Keratinocyte (primary cell): ENCODE data around the gene MAD1L1. TPM values are rescaled to one million over a fixed set of nuclear protein-coding genes. Genes with fewer than 3 reads are reported as not detected.

ENCODE experiments used
- DNase-seq: peaks from one replicate; pipeline ENCODE4 v3.0.0-alpha.2; 2011; ENCODE audit warnings: low read depth, missing footprints, low spot score
- FAIRE-seq: peaks from 2 replicates; lab custom pipeline; 2011; peaks lifted over from hg19 to GRCh38; lab: Jason Lieb, UNC
- H2AFZ ChIP-seq: 2 replicates; pipeline ENCODE4 v1.6.0; 2012; ENCODE audit warnings: low read length, control low read depth, inconsistent platforms; ENCODE audit not compliant: control insufficient read depth
- H3K27ac ChIP-seq: 2 replicates; pipeline ENCODE4 v1.5.1; 2011; ENCODE audit warnings: low read length; ENCODE audit not compliant: control insufficient read depth, insufficient read depth
- H3K27me3 ChIP-seq: 3 replicates; pipeline ENCODE4 v1.6.0; 2011; ENCODE audit warnings: low read length; ENCODE audit not compliant: control insufficient read depth, insufficient read depth; ENCODE audit errors: extremely low read depth
- H3K36me3 ChIP-seq, 2 experiments: 2 replicates in 1 of 2; 3 replicates in 1 of 2; pipeline ENCODE4 v1.5.1; 2011; ENCODE audit warnings: low read length in 2 of 2, mild to moderate bottlenecking in 1 of 2; ENCODE audit not compliant: control insufficient read depth in 2 of 2, insufficient read depth in 2 of 2; ENCODE audit errors: extremely low read depth in 1 of 2
- H3K4me1 ChIP-seq: 3 replicates; pipeline ENCODE4 v1.5.1; 2011; ENCODE audit warnings: low read length; ENCODE audit not compliant: control insufficient read depth, insufficient read depth; ENCODE audit errors: extremely low read depth
- H3K4me2 ChIP-seq: 3 replicates; pipeline ENCODE4 v1.6.0; 2011; ENCODE audit warnings: low read depth, low read length; ENCODE audit not compliant: control insufficient read depth, insufficient read depth; ENCODE audit errors: extremely low read depth
- H3K4me3 ChIP-seq, 3 experiments: fragments of 200-600 bp in 1 of 3; sonication (generic) in 1 of 3; 2 replicates in 2 of 3; 3 replicates in 1 of 3; pipeline ENCODE4 v1.5.1; 2011 to 2016; ENCODE audit warnings: low read length in 3 of 3, mild to moderate bottlenecking in 3 of 3, control low read depth in 2 of 3, inconsistent platforms in 1 of 3, low read depth in 1 of 3, mixed read lengths in 1 of 3, mixed run types in 1 of 3, moderate library complexity in 1 of 3; ENCODE audit not compliant: control insufficient read depth in 2 of 3, insufficient read depth in 2 of 3; ENCODE audit errors: extremely low read depth in 1 of 3
- H3K79me2 ChIP-seq: 2 replicates; pipeline ENCODE4 v1.6.0; 2012; ENCODE audit warnings: low read length; ENCODE audit not compliant: control insufficient read depth, insufficient read depth
- H3K9ac ChIP-seq: 3 replicates; pipeline ENCODE4 v1.6.0; 2011; ENCODE audit warnings: low read length; ENCODE audit not compliant: control insufficient read depth, insufficient read depth; ENCODE audit errors: extremely low read depth
- H3K9me1 ChIP-seq: 3 replicates; pipeline ENCODE4 v1.6.0; 2011; ENCODE audit warnings: low read length; ENCODE audit not compliant: control insufficient read depth, insufficient read depth; ENCODE audit errors: extremely low read depth
- H3K9me3 ChIP-seq: 2 replicates; pipeline ENCODE4 v1.5.1; 2012; ENCODE audit warnings: low read depth, low read length; ENCODE audit not compliant: control insufficient read depth
- H4K20me1 ChIP-seq: 3 replicates; pipeline ENCODE4 v1.6.0; 2011; ENCODE audit warnings: low read length; ENCODE audit not compliant: control insufficient read depth, insufficient read depth; ENCODE audit errors: extremely low read depth
- EZH2 ChIP-seq: IDR thresholded peaks from one replicate; pipeline ENCODE4 v1.6.1; 2012; ENCODE audit warnings: inconsistent platforms, mild to moderate bottlenecking, low read length, moderate library complexity
- dilution Hi-C: fragments of 300-500 bp; cut with MboI; formaldehyde crosslinking; loops from one replicate; pipeline ENCODE4 v1.7.0; 2020; ENCODE audit warnings: low sequenced_read_pairs; ENCODE audit not compliant: extremely low pct_ligation_motif_present
- polyA plus RNA-seq, 5 experiments: library from polyadenylated mRNA; depleted of rRNA in 3 of 5; stranded (reverse) in 3 of 5; stranded (forward) in 1 of 5; unstranded in 1 of 5; fragments of >200 nt; gene quantifications; 1 replicate in 1 of 5; 2 replicates in 3 of 5; 3 replicates in 1 of 5; pipeline versions ENCODE4 v1.2.1 to v1.2.3, GENCODE V29; 2011 to 2012; ENCODE audit warnings: missing spikeins in 2 of 5, low read depth in 1 of 5, low replicate concordance in 1 of 5
- TF ChIP-seq, protein P1 (sequence below), 3 experiments: IDR thresholded peaks in 1 of 3; conservative IDR thresholded peaks in 1 of 3; optimal IDR thresholded peaks in 1 of 3; 2 replicates in 2 of 3; 3 replicates in 1 of 3; pipeline versions ENCODE3 to v1.5.1; 2011; ENCODE audit warnings: low read length in 3 of 3, mild to moderate bottlenecking in 3 of 3, moderate library complexity in 2 of 3, control low read depth in 1 of 3, inconsistent platforms in 1 of 3; ENCODE audit not compliant: insufficient read depth in 2 of 3; ENCODE audit errors: extremely low read depth in 1 of 3

Gene MAD1L1
- polyA plus RNA-seq, 1 donor (not counting 4 experiments of a cell fraction or from before 2014, with no cell fraction given): 18.0 TPM

DNA sequence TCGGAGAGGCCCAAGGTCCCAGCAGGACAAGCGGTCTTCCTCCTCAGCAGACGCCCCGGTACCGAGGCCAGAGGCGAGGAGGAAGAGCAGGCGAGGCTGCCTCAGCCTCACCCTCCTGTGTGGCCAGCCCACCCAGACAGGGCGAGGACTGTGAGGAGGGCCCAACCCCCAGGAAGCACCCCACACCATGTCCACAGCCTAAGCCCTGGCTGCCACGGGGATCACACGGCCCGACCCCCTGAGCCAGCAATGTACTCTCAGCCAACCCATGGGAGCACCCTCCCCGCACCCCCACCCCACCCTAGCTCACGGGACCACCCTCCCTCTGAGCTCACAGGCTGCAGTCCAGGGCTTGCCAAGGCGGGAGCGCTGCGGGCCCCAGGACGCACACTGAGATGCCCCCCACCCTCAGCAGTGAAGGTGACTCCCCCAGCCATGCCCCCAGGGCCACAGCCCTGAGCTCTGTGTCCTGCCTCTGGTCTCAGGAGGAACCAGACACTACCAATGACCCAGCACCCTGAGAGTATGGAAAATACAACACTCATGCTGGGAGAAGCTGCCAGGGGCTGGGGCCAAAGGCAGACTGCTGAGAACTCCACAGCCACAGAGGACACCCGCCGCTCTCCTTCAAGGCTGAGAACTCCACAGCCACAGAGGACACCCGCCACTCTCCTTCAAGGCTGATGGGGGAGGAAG, 93.6 kb downstream of the MAD1L1 start:
- TF ChIP-seq, protein P1, sequence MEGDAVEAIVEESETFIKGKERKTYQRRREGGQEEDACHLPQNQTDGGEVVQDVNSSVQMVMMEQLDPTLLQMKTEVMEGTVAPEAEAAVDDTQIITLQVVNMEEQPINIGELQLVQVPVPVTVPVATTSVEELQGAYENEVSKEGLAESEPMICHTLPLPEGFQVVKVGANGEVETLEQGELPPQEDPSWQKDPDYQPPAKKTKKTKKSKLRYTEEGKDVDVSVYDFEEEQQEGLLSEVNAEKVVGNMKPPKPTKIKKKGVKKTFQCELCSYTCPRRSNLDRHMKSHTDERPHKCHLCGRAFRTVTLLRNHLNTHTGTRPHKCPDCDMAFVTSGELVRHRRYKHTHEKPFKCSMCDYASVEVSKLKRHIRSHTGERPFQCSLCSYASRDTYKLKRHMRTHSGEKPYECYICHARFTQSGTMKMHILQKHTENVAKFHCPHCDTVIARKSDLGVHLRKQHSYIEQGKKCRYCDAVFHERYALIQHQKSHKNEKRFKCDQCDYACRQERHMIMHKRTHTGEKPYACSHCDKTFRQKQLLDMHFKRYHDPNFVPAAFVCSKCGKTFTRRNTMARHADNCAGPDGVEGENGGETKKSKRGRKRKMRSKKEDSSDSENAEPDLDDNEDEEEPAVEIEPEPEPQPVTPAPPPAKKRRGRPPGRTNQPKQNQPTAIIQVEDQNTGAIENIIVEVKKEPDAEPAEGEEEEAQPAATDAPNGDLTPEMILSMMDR (optimal IDR thresholded peaks at IDR 0.05 in 1 of 3, IDR thresholded peaks at IDR 0.05 in 1 of 3, conservative IDR thresholded peaks at IDR 0.05 in 1 of 3; ENCODE audit: extremely low read depth in 1 of 3, insufficient read depth in 2 of 3, low read length in 3 of 3): no peak
- TF ChIP-seq EZH2: no peak
- H3K79me2 ChIP-seq: no peaks in the 10 kb centered on the region
- no peaks in the 10 kb centered on the region for H3K27me3 ChIP-seq
- no peak for DNase-seq
- no peaks in the 10 kb centered on the region for H4K20me1 ChIP-seq
- peaks cover 0 to 6% of the 10 kb centered on the region in 2 experiments for H3K36me3 ChIP-seq
- no peak overlapping the region for H3K9ac ChIP-seq
- H3K27ac ChIP-seq: no peak overlapping the region
- no peaks in the 10 kb centered on the region for H3K4me1 ChIP-seq
- no peaks in the 10 kb centered on the region for H3K9me3 ChIP-seq
- no peak overlapping the region for H2AFZ ChIP-seq
- H3K9me1 ChIP-seq: no peaks in the 10 kb centered on the region
- no peak overlapping the region for H3K4me2 ChIP-seq
- dilution Hi-C loops: no loop called here
- H3K4me3 ChIP-seq: no peak overlapping the region
- FAIRE-seq: no peak

DNA sequence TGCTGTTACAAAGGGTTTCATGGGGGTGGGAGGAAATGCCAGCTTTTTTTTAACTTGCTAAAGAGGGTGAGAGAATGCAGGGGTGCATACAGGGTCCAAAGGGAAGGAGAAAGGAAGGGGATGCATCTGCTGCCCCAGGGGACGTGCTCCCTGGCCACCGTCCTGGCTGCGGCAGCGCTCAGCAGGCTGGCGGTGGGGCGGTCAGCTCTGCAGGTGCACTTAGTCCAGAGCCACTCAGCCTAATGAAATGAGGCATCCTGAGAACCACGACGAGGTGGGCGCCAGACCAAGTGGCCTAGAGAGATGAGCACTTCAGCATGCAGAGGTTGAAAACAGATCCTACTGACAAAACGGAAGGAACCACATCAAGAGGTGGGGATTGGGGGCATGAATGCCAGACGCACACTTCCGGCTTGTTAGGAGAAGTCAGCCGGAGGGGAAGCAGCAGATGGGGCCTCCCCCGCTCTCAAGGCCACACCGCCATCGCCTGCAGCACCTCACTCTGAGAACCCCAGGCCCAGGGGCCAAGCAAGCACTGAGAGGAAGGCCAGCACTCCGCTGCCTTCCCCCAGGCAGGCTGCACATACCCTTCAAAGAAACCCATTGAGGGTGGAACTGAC, 94.5 kb downstream of the MAD1L1 start:
- Histone ChIP-seq H3K36me3 (peaks cover 0 to 3% of the 10 kb centered on the region in 2 experiments), H3K4me2 (no peak overlapping the region), H4K20me1 (no peaks in the 10 kb centered on the region), H3K9ac (no peak overlapping the region), H3K27me3 (no peaks in the 10 kb centered on the region), H3K9me1 (no peaks in the 10 kb centered on the region), H3K4me1 (no peaks in the 10 kb centered on the region), H3K79me2 (no peaks in the 10 kb centered on the region), H3K9me3 (no peaks in the 10 kb centered on the region), H2AFZ (no peak overlapping the region), H3K27ac (no peak overlapping the region), H3K4me3 (no peak overlapping the region)
- DNase-seq (no peak), FAIRE-seq (no peak)
- TF ChIP-seq EZH2: no peak
- TF ChIP-seq, protein P1 (optimal IDR thresholded peaks at IDR 0.05 in 1 of 3, IDR thresholded peaks at IDR 0.05 in 1 of 3, conservative IDR thresholded peaks at IDR 0.05 in 1 of 3; ENCODE audit: extremely low read depth in 1 of 3, insufficient read depth in 2 of 3, low read length in 3 of 3): no peak
- dilution Hi-C loops: no loop called here
